K562 (cell line): ENCODE measurements around the gene ABHD16A. TPM values are rescaled to one million over a fixed set of nuclear protein-coding genes. Genes with fewer than 3 reads are reported as not detected.
A peak's percentile ranks its signal among the peaks of the same experiment; 100 is the strongest.

Experiments
- AFF1 ChIP-seq, 2 experiments: fragments of 450-650 bp; IDR thresholded peaks; 2 replicates each; pipeline ENCODE4 v1.6.1; 2018; ENCODE audit warnings: mild to moderate bottlenecking in 2 of 2, low read depth in 1 of 2; ENCODE audit not compliant: partially characterized antibody in 2 of 2
- CGGBP1 ChIP-seq: fragments of 250-450 bp; sonication (Bioruptor Pico); IDR thresholded peaks from 2 replicates; pipeline ENCODE4 v1.9.0; 2021; ENCODE audit warnings: mild to moderate bottlenecking
- FOXA3 ChIP-seq, 2 experiments: fragments of 450-650 bp in 1 of 2; sonication (generic) in 1 of 2; formaldehyde crosslinking; IDR thresholded peaks in 1 of 2; conservative IDR thresholded peaks in 1 of 2; 2 replicates each; pipeline versions ENCODE4 v1.4.0 to v1.8.0; 2020 to 2022; ENCODE audit warnings: mild to moderate bottlenecking in 2 of 2, missing genetic modification reagents in 1 of 2
- GATAD2B ChIP-seq: fragments of 450-650 bp; IDR thresholded peaks from 2 replicates; pipeline ENCODE4 v1.6.1; 2017; ENCODE audit warnings: mild to moderate bottlenecking, borderline replicate concordance
- HNRNPL ChIP-seq: fragments of 200-400 bp; formaldehyde crosslinking; IDR thresholded peaks from 2 replicates; pipeline ENCODE4 v1.6.1; 2017; ENCODE audit warnings: low read depth, mild to moderate bottlenecking, low read length
- NFIX ChIP-seq: fragments of 250-450 bp; sonication (Bioruptor Pico); IDR thresholded peaks from 2 replicates; pipeline ENCODE4 v1.4.0; 2020; ENCODE audit warnings: low read depth, mild to moderate bottlenecking, moderate library complexity
- NR0B1 ChIP-seq: fragments of 450-650 bp; IDR thresholded peaks from one replicate; pipeline ENCODE4 v1.6.1; 2018; ENCODE audit warnings: mild to moderate bottlenecking, moderate library complexity; ENCODE audit not compliant: partially characterized antibody
- NUFIP1 ChIP-seq: fragments of 450-650 bp; IDR thresholded peaks from 2 replicates; pipeline ENCODE4 v1.6.1; 2018; ENCODE audit not compliant: partially characterized antibody
- PRMT5 ChIP-seq: sonication (generic); formaldehyde crosslinking; IDR thresholded peaks from 2 replicates; pipeline ENCODE4 v1.5.0; 2020; ENCODE audit warnings: missing genetic modification reagents
- RBFOX2 ChIP-seq: fragments of 200-400 bp; formaldehyde crosslinking; IDR thresholded peaks from 2 replicates; pipeline ENCODE4 v1.6.1; 2017; ENCODE audit warnings: low read depth, mild to moderate bottlenecking, low read length, moderate library complexity
- SMARCB1 ChIP-seq: IDR thresholded peaks from 2 replicates; pipeline ENCODE4 v1.6.1; 2011; ENCODE audit warnings: improper control_type of control experiment, low read depth; ENCODE audit not compliant: insufficient read length
- TCFL5 ChIP-seq: fragments of 250-450 bp; sonication (Bioruptor Pico); conservative IDR thresholded peaks from 2 replicates; pipeline ENCODE4 v1.6.1; 2021; ENCODE audit warnings: mild to moderate bottlenecking, moderate library complexity, matching md5 sums
- TSHZ1 ChIP-seq: fragments of 250-450 bp; sonication (Bioruptor Pico); IDR thresholded peaks from 2 replicates; pipeline ENCODE4 v1.4.0; 2020; ENCODE audit warnings: mild to moderate bottlenecking, moderate library complexity
- ZNF785 ChIP-seq: fragments of 250-450 bp; sonication (Bioruptor Pico); IDR thresholded peaks from 2 replicates; pipeline ENCODE4 v1.4.0; 2020; ENCODE audit warnings: mild to moderate bottlenecking
- polyA plus RNA-seq, 8 experiments: library from polyadenylated mRNA; depleted of rRNA in 4 of 8; stranded (reverse) in 5 of 8; unstranded in 3 of 8; fragments of >200 nt; fragmentation: Nextera tagmentation in 2 of 8; fragmentation: Illumina TruSeq in 1 of 8; extraction: Ambion mirVana in 2 of 8; extraction: Trizol in 1 of 8; gene quantifications; 2 replicates each; pipeline versions ENCODE4 v1.2.1 to v1.2.3, GENCODE V29; 2011 to 2014; ENCODE audit warnings: inconsistent platforms in 1 of 8, missing spikeins in 1 of 8
- total RNA-seq, 7 experiments: library from RNA; depleted of rRNA in 6 of 7; stranded (reverse); fragments of >200 nt in 6 of 7; fragmentation: Illumina TruSeq in 2 of 7; extraction: Trizol in 2 of 7; gene quantifications; 2 replicates each; pipeline versions ENCODE4 v1.2.1 to v1.2.3, GENCODE V29; 2011 to 2021; ENCODE audit warnings: low replicate concordance in 1 of 7

Gene ABHD16A
- total and polyA plus RNA-seq, 9 of the 15 experiments (the other 6 are each of a cell fraction or from before 2014, with no cell fraction given): 25.8 to 120 (median 81.6) TPM

- no peak for TF ChIP-seq SMARCB1
- no peak for TF ChIP-seq NR0B1
- no peak for TF ChIP-seq NFIX (CRISPR knock-in tag)
- TF ChIP-seq TCFL5: no peak
- TF ChIP-seq TSHZ1: no peak
- no peak for TF ChIP-seq PRMT5 (CRISPR knock-in tag)
- TF ChIP-seq ZNF785 (CRISPR knock-in tag): no peak
- peak in 1 of 2 experiments; percentile 42 for TF ChIP-seq AFF1 (IDR thresholded peaks at IDR 0.05; ENCODE audit: low read depth in 1 of 2, partially characterized antibody in 2 of 2)
- TF ChIP-seq RBFOX2: no peak
- TF ChIP-seq NUFIP1: no peak
- no peak; a peak in 1 of 4 replicates for TF ChIP-seq FOXA3 (CRISPR knock-in tag; conservative IDR thresholded peaks at IDR 0.05 in 1 of 2, IDR thresholded peaks at IDR 0.05 in 1 of 2)
- TF ChIP-seq CGGBP1: no peak
- TF ChIP-seq GATAD2B: no peak
- TF ChIP-seq HNRNPL: no peak
Measured at GRCh38 chr6:31666337-31666965, 36.7 kb downstream of the ABHD16A start (continued).
